Measurements from ENCODE around the gene PDZD2. TPM values are rescaled to one million over a fixed set of nuclear protein-coding genes. Genes with fewer than 3 reads are reported as not detected.

Gene PDZD2
- total and polyA plus RNA-seq, 4 donors: 2.8 to 18.0 (median 5.3) TPM

- DNase-seq: no peak
- ATAC-seq (ENCODE audit: low FRiP score): no peak
- H3K27me3 ChIP-seq (ENCODE audit: control insufficient read depth in 1 of 2, insufficient read depth in 2 of 2, low read length in 1 of 2): no peaks in the 10 kb centered on the region
- peaks cover 0 to 1% of the 10 kb centered on the region in 2 donors for H3K36me3 ChIP-seq (ENCODE audit: control insufficient read depth in 1 of 2, insufficient read depth in 2 of 2, low read length in 1 of 2)
- intact Hi-C loops (cut with DNase I): no loop called here
- no peak overlapping the region for H3K27ac ChIP-seq (ENCODE audit: low read depth in 1 of 2, low read length in 2 of 2)
- 85 to 92% methylated on average over 3 of the region's 3 CpGs for WGBS, 2 donors
- H3K4me3 ChIP-seq (ENCODE audit: low read length in 2 of 2): no peak overlapping the region
- H3K9me3 ChIP-seq (ENCODE audit: control insufficient read depth, low read length): no peaks in the 10 kb centered on the region
- peaks cover 4 to 5% of the 10 kb centered on the region in 2 donors for H3K4me1 ChIP-seq (ENCODE audit: control insufficient read depth in 1 of 2, insufficient read depth in 2 of 2, low read length in 2 of 2)
Measured at GRCh38 chr5:31990701-31991110, 351.8 kb downstream of the PDZD2 start.

- ATAC-seq (ENCODE audit: low FRiP score) (no peak), DNase-seq (no peak)
- H3K36me3 ChIP-seq (ENCODE audit: control insufficient read depth in 1 of 2, insufficient read depth in 2 of 2, low read length in 1 of 2): no peaks in the 10 kb centered on the region
- no peaks in the 10 kb centered on the region for H3K27me3 ChIP-seq (ENCODE audit: control insufficient read depth in 1 of 2, insufficient read depth in 2 of 2, low read length in 1 of 2)
- no peak overlapping the region for H3K27ac ChIP-seq (ENCODE audit: low read depth in 1 of 2, low read length in 2 of 2)
- intact Hi-C loops (cut with DNase I): no loop called here
- no peak overlapping the region for H3K4me3 ChIP-seq (ENCODE audit: low read length in 2 of 2)
- 95 to 98% methylated on average over 2 of the region's 2 CpGs for WGBS, 2 donors
- no peaks in the 10 kb centered on the region for H3K9me3 ChIP-seq (ENCODE audit: control insufficient read depth, low read length)
- H3K4me1 ChIP-seq (ENCODE audit: control insufficient read depth in 1 of 2, insufficient read depth in 2 of 2, low read length in 2 of 2): peaks cover 4 to 5% of the 10 kb centered on the region in 2 donors
Measured at GRCh38 chr5:31992377-31992776, 353.4 kb downstream of the PDZD2 start.

- H3K27ac ChIP-seq (ENCODE audit: low read depth in 1 of 2, low read length in 2 of 2): no peak overlapping the region
- H3K4me1 ChIP-seq (ENCODE audit: control insufficient read depth in 1 of 2, insufficient read depth in 2 of 2, low read length in 2 of 2): peaks cover 4 to 5% of the 10 kb centered on the region in 2 donors
- ATAC-seq (ENCODE audit: low FRiP score) (no peak), DNase-seq (no peak)
- H3K4me3 ChIP-seq (ENCODE audit: low read length in 2 of 2): no peak overlapping the region
- 7 to 16% methylated on average over 6 of the region's 6 CpGs for WGBS, 2 donors
- H3K27me3 ChIP-seq (ENCODE audit: control insufficient read depth in 1 of 2, insufficient read depth in 2 of 2, low read length in 1 of 2): no peaks in the 10 kb centered on the region
- intact Hi-C loops (cut with DNase I): no loop called here
- H3K9me3 ChIP-seq (ENCODE audit: control insufficient read depth, low read length): no peaks in the 10 kb centered on the region
- no peaks in the 10 kb centered on the region for H3K36me3 ChIP-seq (ENCODE audit: control insufficient read depth in 1 of 2, insufficient read depth in 2 of 2, low read length in 1 of 2)
Measured at GRCh38 chr5:31993165-31993961, 354.4 kb downstream of the PDZD2 start.

- Histone ChIP-seq H3K4me3 (ENCODE audit: low read length in 2 of 2) (no peak overlapping the region), H3K27ac (ENCODE audit: low read depth in 1 of 2, low read length in 2 of 2) (no peak overlapping the region), H3K27me3 (ENCODE audit: control insufficient read depth in 1 of 2, insufficient read depth in 2 of 2, low read length in 1 of 2) (no peaks in the 10 kb centered on the region), H3K36me3 (ENCODE audit: control insufficient read depth in 1 of 2, insufficient read depth in 2 of 2, low read length in 1 of 2) (no peaks in the 10 kb centered on the region), H3K4me1 (ENCODE audit: control insufficient read depth in 1 of 2, insufficient read depth in 2 of 2, low read length in 2 of 2) (peaks cover 1 to 5% of the 10 kb centered on the region in 2 donors), H3K9me3 (ENCODE audit: control insufficient read depth, low read length) (no peaks in the 10 kb centered on the region)
- no peak for DNase-seq
- intact Hi-C loops (cut with DNase I): no loop called here
- 88 to 93% methylated on average over 4 of the region's 4 CpGs for WGBS, 2 donors
- ATAC-seq (ENCODE audit: low FRiP score): no peak
Measured at GRCh38 chr5:31995006-31995405, 356.1 kb downstream of the PDZD2 start.

- no peak for ATAC-seq (ENCODE audit: low FRiP score)
- H3K36me3 ChIP-seq (ENCODE audit: control insufficient read depth in 1 of 2, insufficient read depth in 2 of 2, low read length in 1 of 2): no peaks in the 10 kb centered on the region
- intact Hi-C loops (cut with DNase I): no loop called here
- no peak overlapping the region for H3K27ac ChIP-seq (ENCODE audit: low read depth in 1 of 2, low read length in 2 of 2)
- peaks cover 0 to 5% of the 10 kb centered on the region in 2 donors for H3K4me1 ChIP-seq (ENCODE audit: control insufficient read depth in 1 of 2, insufficient read depth in 2 of 2, low read length in 2 of 2)
- H3K27me3 ChIP-seq (ENCODE audit: control insufficient read depth in 1 of 2, insufficient read depth in 2 of 2, low read length in 1 of 2): no peaks in the 10 kb centered on the region
- no peaks in the 10 kb centered on the region for H3K9me3 ChIP-seq (ENCODE audit: control insufficient read depth, low read length)
- no peak overlapping the region for H3K4me3 ChIP-seq (ENCODE audit: low read length in 2 of 2)
- no peak for DNase-seq
- 89 to 90% methylated on average over 7 of the region's 7 CpGs for WGBS, 2 donors
Measured at GRCh38 chr5:31995714-31996113, 356.8 kb downstream of the PDZD2 start.

- DNase-seq (no peak), ATAC-seq (ENCODE audit: low FRiP score) (no peak)
- WGBS, 2 donors: 94 to 96% methylated on average over 5 of the region's 5 CpGs
- Histone ChIP-seq H3K36me3 (ENCODE audit: control insufficient read depth in 1 of 2, insufficient read depth in 2 of 2, low read length in 1 of 2) (no peaks in the 10 kb centered on the region), H3K27ac (ENCODE audit: low read depth in 1 of 2, low read length in 2 of 2) (no peak overlapping the region), H3K4me3 (ENCODE audit: low read length in 2 of 2) (no peak overlapping the region), H3K27me3 (ENCODE audit: control insufficient read depth in 1 of 2, insufficient read depth in 2 of 2, low read length in 1 of 2) (no peaks in the 10 kb centered on the region), H3K4me1 (ENCODE audit: control insufficient read depth in 1 of 2, insufficient read depth in 2 of 2, low read length in 2 of 2) (peaks cover 0 to 5% of the 10 kb centered on the region in 2 donors), H3K9me3 (ENCODE audit: control insufficient read depth, low read length) (no peaks in the 10 kb centered on the region)
- intact Hi-C loops (cut with DNase I): no loop called here
Measured at GRCh38 chr5:31996909-31997308, 358.0 kb downstream of the PDZD2 start.

GRCh38 chr5:31999470-31999869 is 360.5 kb downstream of the PDZD2 start:
- intact Hi-C loops (cut with DNase I): no loop called here
- no peaks in the 10 kb centered on the region for H3K9me3 ChIP-seq (ENCODE audit: control insufficient read depth, low read length)
- no peaks in the 10 kb centered on the region for H3K4me1 ChIP-seq (ENCODE audit: control insufficient read depth in 1 of 2, insufficient read depth in 2 of 2, low read length in 2 of 2)
- DNase-seq (no peak), ATAC-seq (ENCODE audit: low FRiP score) (no peak)
- H3K27ac ChIP-seq (ENCODE audit: low read depth in 1 of 2, low read length in 2 of 2): no peak overlapping the region
- H3K36me3 ChIP-seq (ENCODE audit: control insufficient read depth in 1 of 2, insufficient read depth in 2 of 2, low read length in 1 of 2): no peaks in the 10 kb centered on the region
- no peak overlapping the region for H3K4me3 ChIP-seq (ENCODE audit: low read length in 2 of 2)
- no peaks in the 10 kb centered on the region for H3K27me3 ChIP-seq (ENCODE audit: control insufficient read depth in 1 of 2, insufficient read depth in 2 of 2, low read length in 1 of 2)
- 77 to 81% methylated on average over 5 of the region's 5 CpGs for WGBS, 2 donors

GRCh38 chr5:32000731-32001130 is 361.8 kb downstream of the PDZD2 start:
- H3K4me1 ChIP-seq (ENCODE audit: control insufficient read depth in 1 of 2, insufficient read depth in 2 of 2, low read length in 2 of 2): no peaks in the 10 kb centered on the region
- H3K27ac ChIP-seq (ENCODE audit: low read depth in 1 of 2, low read length in 2 of 2): no peak overlapping the region
- no peaks in the 10 kb centered on the region for H3K36me3 ChIP-seq (ENCODE audit: control insufficient read depth in 1 of 2, insufficient read depth in 2 of 2, low read length in 1 of 2)
- intact Hi-C loops (cut with DNase I): no loop called here
- H3K27me3 ChIP-seq (ENCODE audit: control insufficient read depth in 1 of 2, insufficient read depth in 2 of 2, low read length in 1 of 2): no peaks in the 10 kb centered on the region
- 96 to 97% methylated on average over 11 of the region's 11 CpGs for WGBS, 2 donors
- no peak overlapping the region for H3K4me3 ChIP-seq (ENCODE audit: low read length in 2 of 2)
- no peak for DNase-seq
- ATAC-seq (ENCODE audit: low FRiP score): no peak
- no peaks in the 10 kb centered on the region for H3K9me3 ChIP-seq (ENCODE audit: control insufficient read depth, low read length)

GRCh38 chr5:32001284-32001683 is 362.4 kb downstream of the PDZD2 start:
- 89 to 94% methylated on average over 10 to 11 of the region's 11 CpGs for WGBS, 2 donors
- Histone ChIP-seq H3K36me3 (ENCODE audit: control insufficient read depth in 1 of 2, insufficient read depth in 2 of 2, low read length in 1 of 2) (no peaks in the 10 kb centered on the region), H3K4me3 (ENCODE audit: low read length in 2 of 2) (no peak overlapping the region), H3K9me3 (ENCODE audit: control insufficient read depth, low read length) (no peaks in the 10 kb centered on the region), H3K4me1 (ENCODE audit: control insufficient read depth in 1 of 2, insufficient read depth in 2 of 2, low read length in 2 of 2) (no peaks in the 10 kb centered on the region), H3K27me3 (ENCODE audit: control insufficient read depth in 1 of 2, insufficient read depth in 2 of 2, low read length in 1 of 2) (no peaks in the 10 kb centered on the region), H3K27ac (ENCODE audit: low read depth in 1 of 2, low read length in 2 of 2) (no peak overlapping the region)
- DNase-seq (no peak), ATAC-seq (ENCODE audit: low FRiP score) (no peak)
- intact Hi-C loops (cut with DNase I): no loop called here

Measured in aorta (tissue), 5 donors.